H1 (cell line): ENCODE measurements around the gene UBA5. TPM values are rescaled to one million over a fixed set of nuclear protein-coding genes. Genes with fewer than 3 reads are reported as not detected.

Experiments
- CHD7 ChIP-seq: fragments of 300-600 bp; sonication (generic); IDR thresholded peaks from 2 replicates; pipeline ENCODE4 v1.7.1; 2012; ENCODE audit warnings: low read length, moderate library complexity, mild to moderate bottlenecking, inconsistent platforms; ENCODE audit not compliant: insufficient replicate concordance
- JUN ChIP-seq: IDR thresholded peaks from 2 replicates; pipeline ENCODE4 v1.6.1; 2011; ENCODE audit warnings: low read depth, mild to moderate bottlenecking, improper control_type of control experiment, low read length
- polyA plus RNA-seq, 7 experiments: library from polyadenylated mRNA; depleted of rRNA in 3 of 7; stranded (reverse) in 5 of 7; unstranded in 2 of 7; fragments of >200 nt in 5 of 7; fragments of 200-250 nt in 2 of 7; gene quantifications; 1 replicate in 5 of 7; 2 replicates in 1 of 7; 4 replicates in 1 of 7; pipeline versions ENCODE4 v1.2.1 to v1.2.3, GENCODE V29; 2011 to 2013; ENCODE audit warnings: missing spikeins in 2 of 7, mixed read lengths in 2 of 7
- total RNA-seq: library from RNA; stranded (reverse); fragmentation: NEBNext Ultra II Directional; extraction: Animal tissue kit (Norgen Biotek cat#: 25700); gene quantifications from 2 replicates; pipeline ENCODE4 v1.2.1, GENCODE V29; 2021

UBA5 gene
- total and polyA plus RNA-seq, 2 of the 8 experiments (the other 6 are each of a cell fraction or from before 2014, with no cell fraction given) = 11.0 to 28.0 TPM

DNA sequence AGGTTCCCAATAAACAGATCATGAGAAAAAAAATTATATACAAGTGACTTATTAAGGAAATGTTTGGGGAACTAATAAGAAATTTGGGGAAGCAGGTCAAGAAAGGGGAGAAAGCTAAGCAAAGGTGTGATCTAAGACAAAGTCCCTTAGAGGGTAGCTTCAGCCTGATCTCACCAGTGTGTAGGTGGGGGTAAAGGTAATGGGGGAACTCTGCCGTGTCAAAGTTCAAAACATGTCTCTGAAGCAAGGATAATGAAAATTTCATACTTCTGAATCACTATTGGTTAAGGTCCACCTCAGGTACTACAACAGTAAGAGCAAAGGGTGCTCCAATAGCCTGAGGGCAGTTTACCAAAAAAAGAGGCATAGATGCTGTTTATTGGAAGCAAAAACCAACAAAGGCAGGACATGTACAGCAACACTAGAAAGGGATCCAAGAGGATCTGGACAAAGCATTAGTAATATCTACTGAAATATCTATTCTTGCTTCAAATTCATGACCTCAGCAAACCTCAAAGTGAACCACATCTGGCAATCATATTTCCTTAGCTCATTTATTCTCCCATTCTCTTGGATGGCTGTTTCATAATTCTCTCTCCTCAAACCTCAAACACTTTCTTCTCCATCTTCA lies 7.4 kb upstream of the UBA5 start (continued):
- TF ChIP-seq CHD7 (no peak), JUN (no peak)
- TF ChIP-seq, all 59 proteins: peak for 0
